ENCODE measurements around the gene RARS2.
"Not testable (repeated sequence)": the region's sequence is repeated elsewhere in the genome, so short reads cannot be mapped to it uniquely, and the experiment has no call there.

RARS2 gene

DNA sequence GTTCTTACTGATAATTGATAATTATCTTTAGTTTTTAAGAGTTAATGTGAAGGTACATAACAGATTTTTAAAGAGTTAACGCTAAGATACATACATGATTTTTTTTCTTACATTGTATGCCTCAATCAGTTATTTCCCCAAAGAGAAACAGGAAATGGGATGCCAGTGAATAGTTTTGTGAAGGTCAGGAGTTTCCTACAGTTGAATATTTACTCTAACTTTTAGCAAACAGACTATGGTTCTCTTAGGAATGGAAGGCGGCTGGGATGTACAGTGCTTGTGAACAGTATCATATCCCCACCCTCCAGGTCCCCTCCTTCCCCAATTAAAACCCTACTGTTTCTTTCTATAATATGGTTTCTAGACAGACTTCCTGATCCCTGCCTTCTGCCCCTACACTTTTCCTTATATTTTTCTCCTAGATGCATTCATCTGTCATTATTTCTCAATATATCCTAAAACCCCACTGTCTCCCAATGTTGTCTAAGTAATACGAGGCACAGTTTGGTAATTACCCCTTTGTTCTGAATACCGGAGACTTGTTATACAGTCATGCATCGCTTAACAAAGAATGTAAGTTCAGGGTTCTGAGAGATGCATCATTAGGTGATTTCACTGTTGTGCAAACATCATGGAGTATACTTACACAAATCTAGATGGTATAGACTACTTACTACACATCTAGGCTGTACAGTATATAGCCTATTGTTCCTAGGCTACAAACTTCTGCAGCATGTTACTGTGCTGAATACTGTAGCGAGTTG is 87.8 kb downstream of the RARS2 start:
- DNase-seq (ENCODE audit: low read depth in 2 of 2): no peak

DNA sequence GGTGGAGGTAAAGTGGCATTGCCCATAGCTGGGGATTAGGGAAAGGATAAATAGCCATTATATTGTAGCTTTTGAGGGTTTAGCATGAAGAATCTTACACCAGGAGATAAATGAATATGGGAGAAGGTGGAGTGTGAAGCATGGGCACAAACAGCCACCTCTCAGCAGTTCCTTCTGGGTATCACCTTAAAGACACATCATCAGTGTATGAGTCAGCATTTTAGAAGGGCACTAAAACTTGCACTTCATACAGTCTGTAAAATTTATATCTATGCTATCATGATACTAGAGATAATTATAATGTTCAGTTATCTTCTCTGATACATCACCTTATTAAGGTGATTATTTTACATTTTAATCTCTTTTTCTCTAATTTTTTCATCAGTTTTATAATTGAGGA is 91.7 kb downstream of the RARS2 start:
- DNase-seq (ENCODE audit: low read depth in 2 of 2): no peak

DNA sequence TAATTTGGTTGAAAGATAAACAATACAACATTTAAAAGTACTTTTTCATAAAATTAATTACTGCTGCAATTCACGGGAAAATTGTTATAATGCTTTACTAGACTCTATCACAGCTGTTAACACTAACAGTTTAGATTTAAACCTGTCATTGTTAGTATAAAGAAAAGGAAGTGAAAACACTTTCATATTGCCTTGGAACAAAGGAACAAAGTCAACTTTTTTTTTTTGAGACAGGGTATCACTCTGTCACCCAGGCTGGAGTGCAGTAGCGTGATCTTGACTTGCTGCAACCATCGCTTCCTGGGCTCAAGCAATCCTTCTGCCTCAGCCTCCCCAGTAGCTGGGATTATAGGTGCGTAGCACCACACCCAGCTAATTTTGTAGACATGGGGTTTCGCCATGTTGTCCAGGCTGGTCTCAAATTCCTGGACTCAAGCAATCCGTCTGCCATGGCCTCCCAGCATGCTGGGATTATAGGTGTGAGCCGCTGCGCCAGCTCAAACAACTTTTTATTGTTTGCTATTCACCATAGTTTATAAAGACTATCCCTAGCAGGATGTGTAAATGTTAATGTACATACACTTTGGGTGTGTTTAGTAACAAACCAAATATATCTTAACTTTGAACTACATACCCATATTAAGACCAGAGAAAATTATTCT is 94.9 kb downstream of the RARS2 start:
- no peak for DNase-seq (ENCODE audit: low read depth in 2 of 2)

DNA sequence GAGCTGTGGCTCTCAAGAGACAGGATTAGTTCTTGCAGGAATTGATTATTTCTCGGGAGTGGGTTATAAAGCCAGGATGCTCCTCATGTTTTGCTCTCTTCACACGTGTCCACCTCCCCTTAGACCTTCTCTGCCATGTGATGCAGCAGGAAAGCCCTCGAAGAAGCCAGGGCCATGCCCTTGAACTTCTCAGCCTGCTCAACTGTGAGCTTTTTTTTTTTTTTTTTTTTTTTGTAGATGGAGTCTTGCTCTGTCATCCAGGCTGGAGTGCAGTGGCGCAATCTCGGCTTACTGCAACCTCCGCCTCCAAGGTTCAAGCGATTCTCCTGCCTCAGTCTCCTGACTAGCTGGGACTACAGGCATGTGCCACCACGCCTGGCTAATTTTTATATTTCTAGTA is 100.5 kb downstream of the RARS2 start:
- not testable (repeated sequence) for DNase-seq (ENCODE audit: low read depth in 2 of 2)

DNA sequence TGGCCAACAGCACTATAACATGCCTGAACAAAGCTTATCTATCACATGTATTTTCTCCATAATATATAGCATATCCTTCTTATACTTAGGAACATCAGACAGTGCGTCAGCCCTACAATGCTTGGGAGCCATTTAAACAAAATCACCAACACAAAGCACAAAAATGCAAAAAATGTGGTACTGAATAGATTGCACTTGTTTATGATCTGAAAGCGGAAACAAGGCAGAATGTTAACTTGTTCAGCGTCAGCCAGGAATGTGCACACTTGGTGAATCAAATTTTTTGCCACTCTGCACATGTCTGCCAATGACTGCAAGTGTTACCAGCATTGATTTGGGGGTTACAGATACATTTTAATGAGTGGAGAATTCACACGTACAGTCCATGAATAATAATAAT is 102.2 kb downstream of the RARS2 start:
- no peak for DNase-seq (ENCODE audit: low read depth in 2 of 2)

DNA sequence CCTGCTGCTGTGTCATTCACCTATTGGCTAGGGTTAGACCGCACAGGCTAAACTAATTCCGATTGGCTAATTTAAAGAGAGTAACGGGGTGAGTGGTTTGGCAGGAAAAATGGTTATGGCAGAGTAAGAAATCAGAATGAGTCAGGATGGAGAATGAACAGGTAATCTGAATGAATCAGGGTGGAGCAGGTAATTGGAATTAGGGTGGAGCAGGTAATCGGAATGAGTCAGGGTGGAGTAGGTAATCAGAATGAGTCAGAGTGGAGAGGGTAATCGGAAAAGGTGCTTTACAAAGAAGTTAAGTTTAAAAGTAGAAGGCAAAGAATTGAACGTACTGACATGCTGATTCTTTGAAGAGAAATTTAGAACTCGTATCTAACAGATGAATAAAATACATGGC is 105.3 kb downstream of the RARS2 start:
- no peak for DNase-seq (ENCODE audit: low read depth in 2 of 2)

DNA sequence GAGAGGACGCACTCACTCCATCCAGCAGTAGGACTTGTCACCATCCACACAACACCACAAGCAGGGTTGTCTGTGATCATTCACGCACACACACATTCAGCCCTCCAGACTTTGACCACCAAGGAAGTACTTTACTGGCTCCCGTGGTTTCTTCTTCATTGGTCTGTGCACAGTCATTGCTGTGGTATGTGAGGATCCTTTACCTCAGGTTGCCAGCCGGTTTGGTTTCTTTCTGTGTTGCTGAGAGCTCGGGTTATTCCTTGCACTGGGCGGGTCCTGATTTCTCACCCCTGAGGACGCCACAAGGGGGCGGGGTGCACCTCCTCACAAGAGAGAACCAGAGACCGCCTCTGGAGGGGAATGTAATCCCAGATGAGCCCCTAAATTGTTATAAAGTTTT is 105.9 kb downstream of the RARS2 start:
- peak; percentile 20 to 21 for DNase-seq (ENCODE audit: low read depth in 2 of 2)

DNA sequence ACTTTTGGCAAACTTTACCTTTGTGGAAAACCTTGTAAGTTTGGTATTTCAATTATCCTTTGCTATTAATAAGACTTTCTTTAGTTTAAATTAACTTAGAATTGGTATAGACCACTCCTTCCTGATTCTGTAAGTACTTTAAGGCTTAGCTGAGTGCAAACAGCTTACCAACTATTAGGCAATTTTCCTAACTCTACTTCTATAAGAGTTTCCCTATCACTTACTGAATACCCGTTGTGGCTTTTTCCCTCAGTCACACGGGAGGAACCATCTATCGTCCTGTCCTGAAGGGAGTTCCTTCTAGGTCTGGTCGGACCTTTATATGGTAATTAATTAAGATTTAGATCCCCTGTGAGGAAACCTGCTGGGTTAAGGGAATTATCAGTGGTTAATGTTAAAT is 107.4 kb downstream of the RARS2 start:
- no peak for DNase-seq (ENCODE audit: low read depth in 2 of 2)

DNA sequence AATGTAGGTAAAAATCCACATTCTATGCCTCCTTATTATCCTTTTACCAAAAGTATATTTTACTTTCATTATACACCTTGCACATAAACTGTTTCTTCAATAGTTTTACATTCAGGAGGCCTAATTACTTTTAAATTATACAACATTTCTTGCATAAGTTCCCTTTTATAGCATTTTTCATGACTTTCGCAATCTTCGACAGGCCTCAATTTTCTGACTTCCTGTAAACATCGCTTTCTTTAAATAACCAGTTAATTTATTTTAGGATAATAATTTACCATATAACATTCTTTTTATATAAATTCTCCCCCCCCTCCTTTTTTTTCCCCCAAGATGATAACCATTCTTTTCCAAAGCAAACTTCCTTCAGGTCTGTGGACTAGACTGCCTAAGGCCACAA is 107.9 kb downstream of the RARS2 start:
- no peak for DNase-seq (ENCODE audit: low read depth in 2 of 2)

DNA sequence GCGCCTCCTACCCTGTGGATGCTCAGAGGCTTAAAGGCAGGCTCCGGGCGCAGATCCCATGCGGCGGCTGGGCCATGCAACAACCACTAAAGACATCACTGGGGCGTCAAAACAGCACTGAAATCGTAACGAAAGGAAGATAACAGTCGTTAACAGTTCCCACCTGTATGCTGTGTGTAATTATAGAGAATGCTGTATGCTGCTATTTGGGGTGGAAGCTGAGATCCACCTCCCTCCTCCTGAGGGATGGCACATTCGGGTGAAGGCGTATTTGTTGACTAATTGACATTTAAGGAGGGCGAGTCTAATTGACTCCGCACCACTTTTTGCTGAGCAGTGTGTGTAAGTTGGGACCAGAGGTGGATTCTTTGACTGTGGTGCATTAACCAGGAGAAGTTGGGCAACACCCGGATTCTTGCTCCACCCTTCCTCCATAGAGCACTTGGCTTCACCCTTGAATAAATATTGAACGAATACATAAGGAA is 116.3 kb downstream of the RARS2 start:
- peak; percentile 19 to 20 for DNase-seq (ENCODE audit: low read depth in 2 of 2)

DNA sequence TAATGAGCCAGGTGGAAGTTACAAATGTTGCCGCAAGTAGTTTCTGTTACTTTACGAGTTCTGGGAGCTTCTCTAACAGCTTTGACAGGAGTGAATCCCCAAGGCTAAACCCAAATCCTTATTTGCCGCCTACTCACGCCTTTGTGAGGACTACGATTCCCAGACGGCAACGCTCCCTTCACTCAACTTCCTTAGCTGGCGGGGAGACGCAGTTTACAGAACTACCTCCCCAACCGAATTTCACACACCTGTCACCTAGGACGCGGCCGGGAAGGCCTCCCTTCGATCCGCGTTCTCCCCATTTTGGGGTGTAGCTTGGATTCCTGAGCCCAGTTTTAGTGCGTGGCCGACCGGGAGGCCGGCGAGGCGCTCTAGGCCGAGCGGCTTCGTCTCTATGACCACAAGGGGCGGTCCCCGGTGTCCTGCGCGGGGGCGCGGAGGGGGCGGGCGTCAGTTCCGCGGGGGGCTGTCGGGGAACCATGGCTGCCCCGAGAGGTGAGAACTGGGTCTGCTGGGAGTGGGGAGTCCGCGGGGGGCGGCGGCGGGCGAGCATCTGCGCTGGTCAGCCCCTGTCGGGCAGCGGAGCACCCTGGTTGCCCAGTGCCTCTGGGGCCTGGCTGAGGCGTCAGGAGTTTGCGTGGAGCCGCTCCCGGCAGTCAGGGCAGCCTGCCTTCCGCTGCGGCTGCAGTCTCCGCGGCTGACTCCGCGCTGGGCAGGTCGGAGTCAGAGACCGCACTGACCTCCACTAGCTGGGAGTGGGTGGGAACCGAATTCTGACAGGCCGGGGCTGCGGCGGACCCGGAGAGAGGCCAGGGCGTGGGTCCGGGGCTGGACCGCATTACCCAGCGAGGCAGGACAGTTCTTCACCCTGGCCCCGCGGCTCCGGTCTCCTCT is 117.0 kb downstream of the RARS2 start, which contains the start of gene SLC35A1:
TSS of gene SLC35A1 (plus strand) at position 450 of the 894 bp plus-strand sequence. CDS start at position 480, 30 bp downstream.
- DNase-seq (ENCODE audit: low read depth in 2 of 2): peak; percentile 52 to 56

DNA sequence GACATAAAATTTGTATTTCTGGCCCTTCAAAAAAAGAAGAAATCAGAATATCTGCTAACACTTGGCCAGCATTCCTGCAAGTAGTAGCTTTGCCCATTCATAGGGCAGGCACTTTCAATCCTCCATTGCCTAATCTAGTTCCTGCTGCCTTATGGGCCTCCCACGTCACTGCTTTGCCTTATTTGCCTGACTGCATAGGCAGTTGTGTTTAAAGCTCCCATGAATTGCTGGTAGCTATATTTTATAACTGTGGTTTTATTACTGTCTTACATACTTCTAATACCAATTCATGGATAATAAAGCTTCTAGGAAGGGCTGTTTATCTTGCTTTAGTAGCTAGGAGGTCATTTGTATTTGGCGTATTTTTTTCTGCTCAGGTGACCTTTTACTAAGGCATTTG is 124.7 kb downstream of the RARS2 start:
- DNase-seq (ENCODE audit: low read depth in 2 of 2): no peak

All from fibroblast of skin of left quadriceps (primary cell).